NCI-H82 treated with DMSO at 0.1 percent for 48 hours (cell line): ENCODE results near the gene CBR3.
"Not testable (repeated sequence)": the region's sequence is repeated elsewhere in the genome, so short reads cannot be mapped to it uniquely, and the experiment has no call there.

ENCODE experiments used
- DNase-seq: peaks from one replicate; lab custom pipeline; 2025; ENCODE audit not compliant: unreplicated experiment; lab: John Stamatoyannopoulos, UW

Gene CBR3

DNA sequence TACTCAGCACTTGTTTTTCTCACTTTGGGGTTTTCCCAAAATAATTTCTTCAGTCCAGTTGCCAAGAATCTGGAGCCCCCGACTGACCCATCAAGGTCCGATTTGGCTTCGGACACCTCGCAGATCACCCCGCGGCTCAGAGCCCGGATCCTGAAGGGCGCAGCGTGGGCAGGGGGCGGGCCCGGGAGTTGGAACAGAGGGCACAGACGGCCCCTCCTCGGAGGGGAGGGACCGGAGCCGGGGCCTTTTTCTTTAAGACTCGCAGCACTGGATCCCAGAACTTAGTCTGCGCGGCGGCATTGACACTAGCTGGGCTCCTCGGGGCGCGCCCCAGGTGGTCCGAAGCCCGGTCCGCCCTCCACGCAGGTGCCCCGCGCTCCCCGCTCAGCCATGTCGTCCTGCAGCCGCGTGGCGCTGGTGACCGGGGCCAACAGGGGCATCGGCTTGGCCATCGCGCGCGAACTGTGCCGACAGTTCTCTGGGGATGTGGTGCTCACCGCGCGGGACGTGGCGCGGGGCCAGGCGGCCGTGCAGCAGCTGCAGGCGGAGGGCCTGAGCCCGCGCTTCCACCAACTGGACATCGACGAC lies at the start of gene CBR3:
CBR3 (plus strand) TSS at position 277 of the 588 bp plus-strand sequence; CDS start at position 391, 114 bp downstream.
- DNase-seq, result no peak

DNA sequence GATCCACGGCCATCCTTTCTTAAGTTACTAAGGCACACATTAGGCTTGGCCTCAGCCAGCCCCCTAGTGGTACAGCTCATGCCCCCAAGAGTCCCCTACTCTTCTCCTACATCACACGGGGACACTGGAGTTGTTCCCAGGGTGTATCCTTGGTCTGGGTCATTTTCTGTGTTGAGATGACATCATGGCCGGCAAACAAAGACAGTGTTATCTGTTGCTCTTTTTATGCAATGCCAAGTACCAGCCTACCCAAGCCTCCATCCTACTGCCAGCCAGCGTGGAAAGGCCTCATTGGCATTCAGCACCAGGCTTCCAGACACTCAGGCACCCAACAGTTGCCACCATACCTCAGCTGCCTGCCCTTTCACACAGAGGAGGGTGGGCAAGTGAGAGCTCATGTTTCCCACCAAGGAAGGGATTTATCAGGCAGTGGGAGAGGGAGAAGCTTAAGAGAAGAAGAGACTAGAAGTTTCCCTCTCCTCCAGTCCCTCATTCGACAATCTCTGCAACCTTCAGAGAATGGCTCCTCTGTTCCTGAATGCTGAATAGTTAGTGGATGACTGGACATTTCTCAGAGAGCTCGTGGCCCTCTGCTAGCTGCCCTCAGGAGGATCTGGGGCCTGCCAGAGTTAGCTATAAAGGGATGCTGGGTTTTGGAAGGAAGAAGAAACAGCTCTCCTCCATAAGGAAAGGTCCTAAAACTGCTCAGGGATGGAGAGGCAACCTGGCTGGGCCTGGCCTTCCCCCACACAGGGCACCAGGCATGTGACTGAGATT lies 47.3 kb upstream of the CBR3 start:
- DNase-seq, result no peak

GRCh38 chr21:36089946-36090345 lies 44.9 kb upstream of the CBR3 start:
- no peak for DNase-seq

DNA sequence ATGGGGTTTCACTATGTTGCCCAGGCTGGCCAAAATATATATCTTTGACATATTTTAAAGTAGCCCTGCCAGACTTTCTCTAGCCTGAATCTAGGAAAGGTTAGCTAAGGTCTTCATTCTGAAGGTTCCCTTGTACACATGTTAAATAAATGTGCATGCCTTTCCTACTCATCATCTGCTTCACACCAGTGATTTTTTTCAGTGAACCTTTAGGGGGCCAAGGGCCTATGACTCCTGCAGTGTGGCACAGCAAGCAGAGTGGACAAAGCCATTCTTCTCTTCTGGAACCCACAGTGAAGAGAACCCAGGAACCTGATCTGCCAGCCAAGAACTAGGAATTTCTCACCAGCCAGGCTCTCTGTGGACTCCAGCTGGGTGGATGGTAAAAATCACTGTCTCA lies 42.2 kb upstream of the CBR3 start:
- no peak for DNase-seq

- DNase-seq, result no peak
These were observed 41.4 kb upstream of the CBR3 start for GRCh38 chr21:36093512-36093911.

GRCh38 chr21:36096398-36097290 lies 38.2 kb upstream of the CBR3 start:
- DNase-seq, result no peak

DNA sequence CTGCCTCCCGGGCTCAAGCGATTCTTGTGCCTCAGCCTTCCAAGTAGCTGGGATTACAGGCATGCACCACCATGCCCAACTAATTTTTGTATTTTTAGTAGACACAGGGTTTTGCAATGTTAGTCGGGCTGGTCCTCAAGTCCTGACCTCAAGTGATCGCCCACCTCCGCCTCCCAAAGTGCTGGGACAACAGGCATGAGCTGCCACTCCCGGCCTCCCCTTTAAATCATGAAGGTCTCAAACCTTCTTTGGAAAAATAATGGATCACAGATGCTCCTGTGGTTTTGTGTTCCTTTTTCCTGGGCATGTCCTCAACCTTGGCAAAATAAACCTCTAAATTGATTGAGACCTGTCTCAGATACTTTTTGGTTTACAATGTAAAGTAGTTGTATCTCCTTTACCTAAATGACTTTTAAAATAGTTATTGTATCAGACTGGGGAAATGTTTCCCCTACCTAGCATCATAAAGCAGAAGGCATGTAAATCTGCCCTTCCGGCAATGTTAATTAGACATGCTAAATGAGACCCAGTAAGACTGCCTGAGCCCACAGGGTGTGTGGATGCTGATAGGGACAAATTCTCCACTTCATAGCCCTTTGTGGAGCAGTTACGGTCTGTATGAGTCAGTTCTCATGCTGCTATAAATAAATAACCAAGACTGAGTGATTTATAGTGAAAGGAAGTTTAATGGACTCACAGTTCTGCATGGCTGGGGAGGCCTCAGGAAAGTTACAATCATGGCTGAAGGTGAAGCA lies 37.3 kb upstream of the CBR3 start:
- no peak for DNase-seq

- DNase-seq, result no peak
These were observed 36.7 kb upstream of the CBR3 start for GRCh38 chr21:36098182-36098532.

- peak; percentile 61 for DNase-seq
These were observed 35.9 kb upstream of the CBR3 start for GRCh38 chr21:36099000-36099399.

DNA sequence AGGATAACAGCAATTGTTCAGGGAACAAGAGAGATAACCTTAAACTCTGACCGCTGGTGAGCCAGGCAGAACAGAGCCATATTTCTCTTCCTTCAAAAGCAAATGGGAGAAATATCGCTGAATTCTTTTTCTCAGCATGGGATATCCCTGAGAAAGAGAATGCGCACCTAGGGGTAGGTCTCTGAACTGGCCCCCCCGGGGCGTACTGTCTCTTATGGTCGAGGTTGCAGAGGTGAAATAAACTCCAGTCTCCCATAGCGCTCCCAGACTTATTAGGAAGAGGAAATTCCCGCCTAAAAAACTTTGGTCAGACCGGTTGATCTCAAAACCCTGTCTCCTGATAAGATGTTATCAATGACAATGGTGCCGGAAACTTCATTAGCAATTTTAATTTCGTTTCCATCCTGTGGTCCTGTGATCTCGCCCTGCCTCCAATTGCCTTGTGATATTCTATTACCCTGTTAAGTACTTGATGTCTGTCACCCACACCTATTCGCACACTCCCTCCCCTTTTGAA lies 35.1 kb upstream of the CBR3 start:
- DNase-seq, result not testable (repeated sequence)

- DNase-seq, result peak; percentile 94
These were observed 33.8 kb upstream of the CBR3 start for GRCh38 chr21:36100971-36101641.

GRCh38 chr21:36103434-36103833 lies 31.4 kb upstream of the CBR3 start:
- no peak for DNase-seq

DNA sequence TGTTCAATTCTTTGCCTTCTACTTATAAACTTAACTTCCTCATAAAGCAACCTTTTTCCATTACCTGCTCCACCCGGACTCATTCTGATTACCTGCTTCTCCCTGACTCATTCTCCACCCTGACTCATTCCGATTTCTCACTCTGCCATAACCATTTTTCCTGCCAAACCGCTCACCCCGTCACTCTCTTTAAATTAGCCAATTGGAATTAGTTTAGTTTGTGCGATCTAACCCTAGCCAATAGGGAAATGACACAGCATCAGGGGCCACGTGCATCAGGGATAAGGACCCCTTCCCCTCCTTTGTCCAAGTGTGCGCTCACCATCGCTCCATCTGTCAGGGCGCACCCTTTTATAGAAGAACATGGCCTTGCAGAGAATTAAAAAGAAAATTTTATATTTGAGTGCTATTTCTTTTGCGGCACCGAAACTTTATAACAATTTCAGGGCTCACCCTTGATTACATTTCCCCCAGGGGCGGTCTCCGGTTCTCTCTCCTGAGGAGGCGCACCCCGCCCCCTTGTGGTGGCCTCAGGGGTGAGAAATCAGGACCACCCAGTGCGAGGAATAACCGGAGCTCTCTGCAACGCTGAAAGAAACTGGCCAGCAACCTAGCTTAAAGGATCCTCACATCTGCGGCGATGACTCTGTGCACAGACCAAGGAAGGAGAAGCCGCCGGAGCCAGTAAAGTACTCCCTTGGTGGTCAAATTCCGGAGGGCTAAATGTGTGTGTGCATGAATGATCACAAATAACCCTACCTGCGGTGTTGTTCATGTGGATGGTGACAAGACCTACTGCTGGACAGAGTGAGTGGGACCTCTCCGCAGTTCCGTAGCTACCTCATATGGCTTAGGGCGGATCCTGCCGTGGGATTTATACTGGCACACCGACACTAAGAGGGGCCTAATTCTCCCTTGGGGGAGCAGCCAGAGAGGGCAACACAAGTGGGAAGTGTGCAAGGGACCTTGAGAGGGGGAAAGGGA lies 30.3 kb upstream of the CBR3 start:
- DNase-seq, result no peak

DNA sequence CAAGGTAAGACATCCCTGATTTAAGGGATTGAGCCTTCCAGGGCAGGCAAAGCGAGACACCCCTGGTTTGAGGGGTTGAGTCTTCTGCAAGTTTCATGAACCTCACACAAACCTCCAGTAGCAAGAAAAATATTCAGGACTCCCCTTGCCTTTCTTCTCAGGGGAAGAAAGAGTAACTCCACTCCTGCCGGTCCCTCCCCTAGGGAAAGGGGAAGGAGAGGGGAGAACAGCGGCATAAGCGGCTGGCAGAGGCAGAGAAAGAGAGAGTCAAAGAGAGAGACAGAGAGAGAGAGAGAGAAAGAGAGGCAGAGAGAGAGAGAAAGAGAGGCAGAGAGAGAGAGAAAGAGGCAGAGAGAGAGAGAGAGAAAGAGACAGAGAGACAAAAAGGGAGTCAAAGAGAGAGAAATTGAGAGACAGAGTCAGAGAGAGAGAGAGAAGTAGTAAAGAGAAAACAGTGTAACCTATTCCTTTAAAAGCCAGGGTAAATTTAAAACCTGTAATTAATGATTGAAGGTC lies 29.5 kb upstream of the CBR3 start:
- no peak for DNase-seq

DNA sequence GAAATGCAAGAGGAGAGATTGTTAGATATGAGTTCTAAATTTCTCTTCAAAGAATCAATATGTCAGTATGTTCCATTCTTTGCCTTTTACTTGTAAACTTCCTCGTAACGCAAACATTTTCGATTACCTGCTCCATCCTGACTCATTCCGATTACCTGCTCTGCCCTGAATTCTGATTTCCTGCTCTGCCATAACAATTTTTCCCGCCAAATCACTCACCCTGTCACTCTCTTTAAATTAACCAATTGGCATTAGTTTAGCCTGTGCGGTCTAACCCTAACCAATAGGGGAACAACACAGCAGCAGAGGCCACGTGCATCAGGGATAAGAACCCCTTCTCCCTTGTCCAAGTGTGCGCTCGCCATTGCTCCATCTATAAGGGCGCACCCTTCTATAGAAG lies 25.0 kb upstream of the CBR3 start:
- DNase-seq, result no peak

- DNase-seq, result peak; percentile 72
These were observed 23.6 kb upstream of the CBR3 start for GRCh38 chr21:36111238-36111637.

- DNase-seq, result no peak
These were observed 21.0 kb upstream of the CBR3 start for GRCh38 chr21:36113647-36114428.

GRCh38 chr21:36115138-36115730 lies 19.6 kb upstream of the CBR3 start:
- DNase-seq, result no peak
